Nephron progenitor cell (in vitro differentiated cells): ENCODE data around the gene DNAH8.
"Not testable (repeated sequence)": the region's sequence is repeated elsewhere in the genome, so short reads cannot be mapped to it uniquely, and the experiment has no call there.

ENCODE experiments used
- DNase-seq: peaks from one replicate; pipeline ENCODE4 v3.0.0; 2021
- H3K27ac Mint-ChIP-seq: 2 replicates; pipeline ENCODE4 v1.8.0; 2021; ENCODE audit warnings: mild to moderate bottlenecking, moderate library complexity, mixed read lengths
- H3K27me3 Mint-ChIP-seq: 2 replicates; pipeline ENCODE4 v1.8.0; 2021; ENCODE audit warnings: mild to moderate bottlenecking, low read depth, mixed read lengths; ENCODE audit not compliant: poor library complexity
- H3K36me3 Mint-ChIP-seq: 2 replicates; pipeline ENCODE4 v1.8.0; 2021; ENCODE audit warnings: low read depth, mixed read lengths
- H3K4me1 Mint-ChIP-seq: 2 replicates; pipeline ENCODE4 v1.8.0; 2021; ENCODE audit warnings: mixed read lengths
- H3K4me3 Mint-ChIP-seq: 2 replicates; pipeline ENCODE4 v1.8.0; 2021; ENCODE audit warnings: mild to moderate bottlenecking, moderate library complexity, mixed read lengths
- H3K9me3 Mint-ChIP-seq: 2 replicates; pipeline ENCODE4 v1.8.0; 2021; ENCODE audit warnings: mild to moderate bottlenecking, moderate library complexity, mixed read lengths
- CTCF ChIP-seq: fragments of 200-600 bp; sonication (generic); IDR thresholded peaks from 2 replicates; pipeline ENCODE4 v1.5.0; 2021; ENCODE audit warnings: antibody characterized with exemption

The DNAH8 gene

DNA sequence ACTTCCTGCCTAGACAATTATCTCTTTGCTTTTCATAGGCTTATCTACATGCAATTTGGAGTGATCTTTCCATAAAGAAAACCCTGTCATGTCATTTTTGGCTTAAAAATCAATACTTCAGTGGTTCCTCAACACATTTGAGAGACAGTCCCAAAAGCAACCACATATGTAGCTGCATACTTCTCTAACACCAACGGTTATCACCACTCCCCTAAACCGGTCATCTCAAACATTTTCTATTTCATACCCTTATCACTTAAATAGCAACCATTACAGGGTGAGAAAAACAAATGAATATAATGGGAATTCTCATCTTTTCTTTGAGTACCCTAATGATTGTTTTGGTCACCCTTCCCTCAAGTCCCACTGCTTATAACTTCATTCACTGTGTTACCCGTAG, 17.3 kb upstream of the DNAH8 start:
- peaks cover 98% of the 10 kb centered on the region for H3K36me3 Mint-ChIP-seq
- H3K27ac Mint-ChIP-seq: no peak overlapping the region
- TF ChIP-seq CTCF: no peak

DNA sequence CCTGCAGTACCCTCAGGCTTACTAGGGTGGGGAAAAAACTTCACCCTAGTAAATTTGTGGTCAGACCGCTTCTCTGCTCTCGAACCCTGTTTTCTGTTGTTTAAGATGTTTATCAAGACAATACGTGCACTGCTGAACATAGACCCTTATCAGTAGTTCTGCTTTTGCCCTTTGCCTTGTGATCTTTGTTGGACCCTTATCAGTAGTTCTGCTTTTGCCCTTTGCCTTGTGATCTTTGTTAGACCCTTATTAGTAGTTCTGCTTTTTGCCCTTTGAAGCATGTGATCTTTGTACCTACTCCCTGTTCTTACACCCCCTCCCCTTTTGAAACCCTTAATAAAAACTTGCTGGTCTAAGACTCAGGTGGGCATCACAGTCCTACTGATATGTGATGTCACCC, 15.4 kb upstream of the DNAH8 start:
- not testable (repeated sequence) for H3K4me3 Mint-ChIP-seq, DNase-seq, H3K27ac Mint-ChIP-seq, H3K4me1 Mint-ChIP-seq, H3K27me3 Mint-ChIP-seq
- Mint-ChIP-seq H3K36me3 (peaks cover 80% of the 10 kb centered on the region), H3K9me3 (peaks cover 78% of the 10 kb centered on the region)

More for the DNA sequence above, 17.3 kb upstream of the DNAH8 start:
- DNase-seq: no peak
- peaks cover 3% of the 10 kb centered on the region for H3K27me3 Mint-ChIP-seq
- H3K4me1 Mint-ChIP-seq: peaks cover 8% of the 10 kb centered on the region
- no peak overlapping the region for H3K4me3 Mint-ChIP-seq
- peaks cover 95% of the 10 kb centered on the region for H3K9me3 Mint-ChIP-seq

GRCh38 chr6:38701551-38701950, 13.6 kb upstream of the DNAH8 start:
- Mint-ChIP-seq H3K27ac (no peak overlapping the region), H3K27me3 (peaks cover 4% of the 10 kb centered on the region), H3K4me1 (peaks cover 8% of the 10 kb centered on the region), H3K36me3 (peaks cover 61% of the 10 kb centered on the region), H3K4me3 (peak overlapping the region; percentile 91), H3K9me3 (peaks cover 59% of the 10 kb centered on the region)
- TF ChIP-seq CTCF: no peak
- DNase-seq: no peak

DNA sequence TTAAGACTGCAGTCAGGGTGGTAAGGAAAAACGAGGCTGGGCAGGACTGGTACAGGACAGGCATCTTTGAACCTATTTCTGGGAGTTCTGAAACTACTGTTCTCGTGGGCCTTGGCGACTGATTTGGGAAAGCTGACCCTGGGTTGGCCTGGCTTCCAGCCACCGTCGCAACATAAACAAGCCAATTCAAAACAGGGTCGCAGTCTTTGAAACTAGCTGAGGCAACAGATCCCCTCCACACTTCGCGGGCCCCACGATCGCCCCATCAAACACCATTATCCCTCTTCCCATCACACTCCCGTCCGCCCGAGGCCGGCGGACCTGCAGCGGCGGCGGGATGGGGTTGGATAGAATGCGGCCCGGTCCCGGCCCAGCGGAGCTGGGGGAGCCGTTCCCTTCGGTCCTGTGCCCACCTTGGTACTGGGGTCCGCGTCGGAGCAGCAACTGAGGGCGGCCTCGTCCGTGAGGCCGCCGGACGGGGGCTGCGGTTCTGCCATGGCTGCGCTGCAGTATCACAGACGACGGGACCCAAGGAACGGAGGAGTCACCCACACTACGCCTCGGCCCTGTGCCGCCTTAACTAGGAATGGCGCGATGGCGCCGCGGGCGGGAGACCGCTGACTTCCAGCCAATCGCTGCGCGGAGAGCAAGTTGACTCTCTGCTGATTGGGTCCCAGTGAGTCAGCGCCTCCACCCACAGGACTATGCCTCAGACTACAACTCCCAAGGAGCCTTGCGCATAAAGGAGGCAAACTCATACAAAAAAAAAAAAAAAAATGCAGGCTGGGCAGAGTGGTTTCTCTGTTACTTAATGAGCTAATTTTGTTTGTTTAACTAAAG, 12.3 kb upstream of the DNAH8 start, which contains the start of gene GLO1:
Gene GLO1 (minus strand): TSS at position 588 of the 840 bp plus-strand sequence. CDS start 91 bp downstream, at position 497.
- peaks cover 49% of the 10 kb centered on the region for H3K36me3 Mint-ChIP-seq
- peak within 1 kb of the TSS; percentile 91 for H3K4me3 Mint-ChIP-seq
- H3K27me3 Mint-ChIP-seq: peaks cover 11% of the 10 kb centered on the region
- H3K9me3 Mint-ChIP-seq: peaks cover 49% of the 10 kb centered on the region
- H3K4me1 Mint-ChIP-seq: peaks cover 8% of the 10 kb centered on the region
- TF ChIP-seq CTCF: no peak
- DNase-seq: peak; percentile 93
- peak within 1 kb of the TSS; percentile 95 for H3K27ac Mint-ChIP-seq

- DNase-seq: no peak
- Mint-ChIP-seq H3K27ac (no peak overlapping the region), H3K4me1 (peaks cover 8% of the 10 kb centered on the region), H3K9me3 (peaks cover 36% of the 10 kb centered on the region), H3K27me3 (peaks cover 15% of the 10 kb centered on the region), H3K36me3 (peaks cover 36% of the 10 kb centered on the region), H3K4me3 (no peak overlapping the region)
- no peak for TF ChIP-seq CTCF
Measured at GRCh38 chr6:38703949-38704590, 11.0 kb upstream of the DNAH8 start.

DNA sequence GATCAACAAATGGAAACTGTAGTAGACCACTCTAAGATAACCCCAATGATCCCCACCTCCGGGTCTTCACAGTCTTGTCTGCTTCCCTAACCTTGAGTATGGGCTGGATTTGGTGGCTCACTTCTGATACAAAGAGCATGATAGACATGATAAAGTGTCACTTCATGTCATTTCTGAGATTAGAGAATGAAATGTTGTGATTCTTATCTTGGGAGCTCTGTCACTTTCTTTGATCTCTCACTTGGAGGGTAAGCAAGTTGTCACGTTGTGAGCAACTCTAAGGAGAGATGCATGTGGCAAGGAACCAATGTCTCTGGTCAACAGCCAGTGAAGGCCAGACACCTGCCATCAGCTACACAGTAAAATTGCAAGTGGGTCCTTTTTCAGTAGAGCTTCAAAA, 9.2 kb upstream of the DNAH8 start:
- TF ChIP-seq CTCF: no peak
- Mint-ChIP-seq H3K4me3 (no peak overlapping the region), H3K9me3 (peaks cover 29% of the 10 kb centered on the region), H3K36me3 (peaks cover 17% of the 10 kb centered on the region), H3K4me1 (peaks cover 8% of the 10 kb centered on the region), H3K27me3 (peaks cover 18% of the 10 kb centered on the region), H3K27ac (no peak overlapping the region)
- DNase-seq: no peak
